IMR-90 (cell line): ENCODE results near the gene RPS27A.

Experiments
- RAD21 ChIP-seq: IDR thresholded peaks from 2 replicates; pipeline ENCODE4 v1.6.1; 2012; ENCODE audit warnings: low read length, improper control_type of control experiment
- TF ChIP-seq, protein P1 (sequence below): conservative IDR thresholded peaks from 2 replicates; pipeline ENCODE4 v1.5.1; 2012; ENCODE audit warnings: mild to moderate bottlenecking, low read depth, low read length, improper control_type of control experiment
- TF ChIP-seq, protein P2 (sequence below): fragments of 150-350 bp; IDR thresholded peaks from 2 replicates; pipeline ENCODE4 v1.6.1; 2017; ENCODE audit warnings: mild to moderate bottlenecking, antibody characterized with exemption, low read length, low read depth

- TF ChIP-seq, protein P1, sequence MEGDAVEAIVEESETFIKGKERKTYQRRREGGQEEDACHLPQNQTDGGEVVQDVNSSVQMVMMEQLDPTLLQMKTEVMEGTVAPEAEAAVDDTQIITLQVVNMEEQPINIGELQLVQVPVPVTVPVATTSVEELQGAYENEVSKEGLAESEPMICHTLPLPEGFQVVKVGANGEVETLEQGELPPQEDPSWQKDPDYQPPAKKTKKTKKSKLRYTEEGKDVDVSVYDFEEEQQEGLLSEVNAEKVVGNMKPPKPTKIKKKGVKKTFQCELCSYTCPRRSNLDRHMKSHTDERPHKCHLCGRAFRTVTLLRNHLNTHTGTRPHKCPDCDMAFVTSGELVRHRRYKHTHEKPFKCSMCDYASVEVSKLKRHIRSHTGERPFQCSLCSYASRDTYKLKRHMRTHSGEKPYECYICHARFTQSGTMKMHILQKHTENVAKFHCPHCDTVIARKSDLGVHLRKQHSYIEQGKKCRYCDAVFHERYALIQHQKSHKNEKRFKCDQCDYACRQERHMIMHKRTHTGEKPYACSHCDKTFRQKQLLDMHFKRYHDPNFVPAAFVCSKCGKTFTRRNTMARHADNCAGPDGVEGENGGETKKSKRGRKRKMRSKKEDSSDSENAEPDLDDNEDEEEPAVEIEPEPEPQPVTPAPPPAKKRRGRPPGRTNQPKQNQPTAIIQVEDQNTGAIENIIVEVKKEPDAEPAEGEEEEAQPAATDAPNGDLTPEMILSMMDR: no peak
- no peak for TF ChIP-seq RAD21
- TF ChIP-seq, protein P2, sequence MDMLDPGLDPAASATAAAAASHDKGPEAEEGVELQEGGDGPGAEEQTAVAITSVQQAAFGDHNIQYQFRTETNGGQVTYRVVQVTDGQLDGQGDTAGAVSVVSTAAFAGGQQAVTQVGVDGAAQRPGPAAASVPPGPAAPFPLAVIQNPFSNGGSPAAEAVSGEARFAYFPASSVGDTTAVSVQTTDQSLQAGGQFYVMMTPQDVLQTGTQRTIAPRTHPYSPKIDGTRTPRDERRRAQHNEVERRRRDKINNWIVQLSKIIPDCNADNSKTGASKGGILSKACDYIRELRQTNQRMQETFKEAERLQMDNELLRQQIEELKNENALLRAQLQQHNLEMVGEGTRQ: no peak
These were observed 37.1 kb downstream of the RPS27A start for GRCh38 chr2:55269645-55269990.
